Measurements from ENCODE around the gene MYO9B. TPM values are rescaled to one million over a fixed set of nuclear protein-coding genes. Genes with fewer than 3 reads are reported as not detected.

MYO9B gene
- total and polyA plus RNA-seq, 2 donors: 28.2 to 103 TPM

GRCh38 chr19:17226002-17226933 lies 150.7 kb downstream of the MYO9B start, which contains the start of gene OCEL1:
TSS of gene OCEL1 (plus strand) at chr19:17226226. CDS start at chr19:17226248, 22 bp downstream.
- peak; percentile 91 to 99 (median 96) for DNase-seq (ENCODE audit: low read depth in 6 of 9, low spot score in 9 of 9)
- Histone ChIP-seq H3K4me3 (ENCODE audit: low read length in 2 of 2) (peak within 1 kb of the TSS; percentile 70 to 92), H3K27ac (ENCODE audit: low read depth in 1 of 2, low read length in 1 of 2) (peak within 1 kb of the TSS; percentile 99 to 100), H3K4me1 (ENCODE audit: control insufficient read depth in 2 of 2, insufficient read depth in 2 of 2, low read length in 2 of 2) (peaks cover 0 to 12% of the 10 kb centered on the region in 2 donors), H3K27me3 (ENCODE audit: control insufficient read depth in 2 of 2, insufficient read depth in 1 of 2, low read length in 1 of 2) (no peaks in the 10 kb centered on the region), H3K36me3 (ENCODE audit: control insufficient read depth in 2 of 2, insufficient read depth in 2 of 2, low read length in 1 of 2) (peaks cover 2 to 6% of the 10 kb centered on the region in 2 donors), H3K9me3 (ENCODE audit: control insufficient read depth in 2 of 2, insufficient read depth in 1 of 2, low read length in 1 of 2) (peaks cover 0 to 5% of the 10 kb centered on the region in 2 donors)
- under 1% methylated on average over 90 of the region's 90 CpGs for WGBS

- WGBS: 96% methylated on average over 13 of the region's 13 CpGs
- H3K9me3 ChIP-seq (ENCODE audit: control insufficient read depth in 2 of 2, insufficient read depth in 1 of 2, low read length in 1 of 2): peaks cover 0 to 5% of the 10 kb centered on the region in 2 donors
- no peak overlapping the region for H3K27ac ChIP-seq (ENCODE audit: low read depth in 1 of 2, low read length in 1 of 2)
- H3K27me3 ChIP-seq (ENCODE audit: control insufficient read depth in 2 of 2, insufficient read depth in 1 of 2, low read length in 1 of 2): no peaks in the 10 kb centered on the region
- peaks cover 4 to 17% of the 10 kb centered on the region in 2 donors for H3K36me3 ChIP-seq (ENCODE audit: control insufficient read depth in 2 of 2, insufficient read depth in 2 of 2, low read length in 1 of 2)
- no peak overlapping the region for H3K4me3 ChIP-seq (ENCODE audit: low read length in 2 of 2)
- H3K4me1 ChIP-seq (ENCODE audit: control insufficient read depth in 2 of 2, insufficient read depth in 2 of 2, low read length in 2 of 2): peaks cover 0 to 12% of the 10 kb centered on the region in 2 donors
- DNase-seq (ENCODE audit: low read depth in 6 of 9, low spot score in 9 of 9): no peak
Measured at GRCh38 chr19:17227798-17228367, 152.3 kb downstream of the MYO9B start.

- no peaks in the 10 kb centered on the region for H3K27me3 ChIP-seq (ENCODE audit: control insufficient read depth in 2 of 2, insufficient read depth in 1 of 2, low read length in 1 of 2)
- H3K9me3 ChIP-seq (ENCODE audit: control insufficient read depth in 2 of 2, insufficient read depth in 1 of 2, low read length in 1 of 2): peaks cover 0 to 7% of the 10 kb centered on the region in 2 donors
- H3K4me1 ChIP-seq (ENCODE audit: control insufficient read depth in 2 of 2, insufficient read depth in 2 of 2, low read length in 2 of 2): peaks cover 5 to 20% of the 10 kb centered on the region in 2 donors
- no peak overlapping the region for H3K27ac ChIP-seq (ENCODE audit: low read depth in 1 of 2, low read length in 1 of 2)
- DNase-seq (ENCODE audit: low read depth in 6 of 9, low spot score in 9 of 9): no peak
- H3K36me3 ChIP-seq (ENCODE audit: control insufficient read depth in 2 of 2, insufficient read depth in 2 of 2, low read length in 1 of 2): peaks cover 4 to 17% of the 10 kb centered on the region in 2 donors
- H3K4me3 ChIP-seq (ENCODE audit: low read length in 2 of 2): no peak overlapping the region
- WGBS: 98% methylated on average over 3 of the region's 3 CpGs
Measured at GRCh38 chr19:17229890-17230289, 154.3 kb downstream of the MYO9B start.

DNA sequence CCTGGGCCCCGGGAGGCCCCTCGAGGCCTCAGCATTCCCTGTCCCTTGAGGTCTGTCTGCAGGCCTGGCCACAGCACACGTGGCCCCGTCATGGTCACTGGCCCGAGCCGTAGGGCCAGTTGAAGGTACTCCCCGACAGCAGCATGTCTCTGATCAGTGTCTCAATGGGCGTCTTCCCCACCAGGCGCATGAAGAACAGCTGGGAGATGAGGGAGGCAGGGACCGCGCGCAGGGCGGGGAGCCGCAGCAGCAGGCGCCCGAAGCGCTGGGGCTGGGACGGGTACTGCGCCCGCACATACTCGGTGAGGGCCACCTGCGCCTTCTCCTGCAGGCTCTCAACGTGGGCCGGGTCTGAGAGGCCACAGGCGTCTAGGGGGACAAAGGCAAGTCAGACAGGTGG lies 156.7 kb downstream of the MYO9B start:
- DNase-seq (ENCODE audit: low read depth in 6 of 9, low spot score in 9 of 9): no peak
- 98% methylated on average over 25 of the region's 25 CpGs for WGBS

DNA sequence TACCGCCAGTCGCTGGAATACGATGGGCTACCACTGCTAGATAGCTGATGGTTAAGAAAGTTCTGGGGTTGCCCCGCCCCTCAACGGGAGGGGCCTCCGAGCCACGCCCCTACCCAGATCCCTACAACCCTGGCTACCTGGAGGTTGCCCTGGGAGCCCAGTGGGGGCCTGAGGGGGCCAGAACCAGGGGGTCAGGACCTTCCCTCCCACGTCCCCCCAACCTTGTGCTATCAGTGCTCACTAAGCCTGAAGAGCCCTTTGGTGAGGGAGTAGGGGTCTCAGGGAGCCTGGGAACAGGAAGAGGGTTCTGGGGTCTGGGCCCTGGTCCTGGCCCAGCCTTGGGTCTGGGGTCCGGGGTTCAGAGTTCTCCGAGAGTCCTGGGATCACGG lies 159.3 kb downstream of the MYO9B start:
- WGBS: 23% methylated on average over 11 of the region's 11 CpGs
- peak in 4 of 9 donors; percentile 59 to 64 (median 60) for DNase-seq (ENCODE audit: low read depth in 6 of 9, low spot score in 9 of 9)
- H3K4me3 ChIP-seq (ENCODE audit: low read length in 2 of 2): peak overlapping the region; percentile 52 to 54
- H3K9me3 ChIP-seq (ENCODE audit: control insufficient read depth in 2 of 2, insufficient read depth in 1 of 2, low read length in 1 of 2): peaks cover 0 to 4% of the 10 kb centered on the region in 2 donors
- H3K4me1 ChIP-seq (ENCODE audit: control insufficient read depth in 2 of 2, insufficient read depth in 2 of 2, low read length in 2 of 2): peaks cover 13 to 20% of the 10 kb centered on the region in 2 donors
- H3K27ac ChIP-seq (ENCODE audit: low read depth in 1 of 2, low read length in 1 of 2): peak overlapping the region; percentile 44 to 74
- H3K27me3 ChIP-seq (ENCODE audit: control insufficient read depth in 2 of 2, insufficient read depth in 1 of 2, low read length in 1 of 2): no peaks in the 10 kb centered on the region
- peaks cover 2 to 11% of the 10 kb centered on the region in 2 donors for H3K36me3 ChIP-seq (ENCODE audit: control insufficient read depth in 2 of 2, insufficient read depth in 2 of 2, low read length in 1 of 2)

More for the DNA sequence above, 156.7 kb downstream of the MYO9B start:
- Histone ChIP-seq H3K36me3 (ENCODE audit: control insufficient read depth in 2 of 2, insufficient read depth in 2 of 2, low read length in 1 of 2) (peaks cover 4 to 17% of the 10 kb centered on the region in 2 donors), H3K9me3 (ENCODE audit: control insufficient read depth in 2 of 2, insufficient read depth in 1 of 2, low read length in 1 of 2) (peaks cover 0 to 4% of the 10 kb centered on the region in 2 donors), H3K4me1 (ENCODE audit: control insufficient read depth in 2 of 2, insufficient read depth in 2 of 2, low read length in 2 of 2) (peaks cover 13 to 20% of the 10 kb centered on the region in 2 donors), H3K27me3 (ENCODE audit: control insufficient read depth in 2 of 2, insufficient read depth in 1 of 2, low read length in 1 of 2) (no peaks in the 10 kb centered on the region), H3K27ac (ENCODE audit: low read depth in 1 of 2, low read length in 1 of 2) (no peak overlapping the region), H3K4me3 (ENCODE audit: low read length in 2 of 2) (no peak overlapping the region)

DNA sequence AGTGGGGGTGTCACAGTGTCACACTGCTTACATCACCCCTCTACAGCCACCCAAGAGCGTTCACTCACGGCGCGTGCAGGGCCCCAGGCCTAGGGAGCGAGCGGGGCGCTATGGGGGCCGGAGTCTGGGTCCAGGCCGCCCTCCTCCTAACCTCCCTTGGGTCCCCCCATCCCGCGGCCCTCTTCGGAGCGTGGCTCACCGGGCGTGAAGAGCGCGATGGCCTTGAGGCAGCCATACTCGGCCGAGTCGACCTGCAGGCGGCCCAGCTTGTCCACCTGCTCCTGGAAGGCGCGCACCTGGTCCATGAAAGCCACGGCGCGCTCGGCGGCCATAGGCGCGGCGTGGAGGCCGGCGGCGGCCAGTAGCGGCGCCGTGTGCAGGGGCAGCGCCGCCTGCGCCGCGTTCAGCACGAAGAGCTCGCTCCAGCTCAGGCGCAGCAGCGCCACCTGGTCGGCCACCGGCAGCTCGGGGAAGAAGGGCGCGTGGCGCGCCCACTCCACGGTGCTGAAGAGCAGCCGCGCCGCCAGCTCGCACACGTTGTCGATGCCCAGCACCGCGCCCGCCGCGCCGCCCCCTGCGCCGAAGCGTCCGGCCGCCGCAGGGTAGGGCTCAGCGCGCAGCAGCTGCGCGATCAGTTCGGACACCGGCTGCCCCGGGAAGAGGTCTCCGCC lies 159.9 kb downstream of the MYO9B start:
- Histone ChIP-seq H3K4me3 (ENCODE audit: low read length in 2 of 2) (peak overlapping the region; percentile 52 to 54), H3K27ac (ENCODE audit: low read depth in 1 of 2, low read length in 1 of 2) (peak overlapping the region; percentile 44 to 74), H3K4me1 (ENCODE audit: control insufficient read depth in 2 of 2, insufficient read depth in 2 of 2, low read length in 2 of 2) (peaks cover 13 to 20% of the 10 kb centered on the region in 2 donors), H3K36me3 (ENCODE audit: control insufficient read depth in 2 of 2, insufficient read depth in 2 of 2, low read length in 1 of 2) (peaks cover 2 to 11% of the 10 kb centered on the region in 2 donors), H3K9me3 (ENCODE audit: control insufficient read depth in 2 of 2, insufficient read depth in 1 of 2, low read length in 1 of 2) (peaks cover 0 to 4% of the 10 kb centered on the region in 2 donors), H3K27me3 (ENCODE audit: control insufficient read depth in 2 of 2, insufficient read depth in 1 of 2, low read length in 1 of 2) (peaks cover 0 to under 1% of the 10 kb centered on the region in 2 donors)
- WGBS: 2% methylated on average over 80 of the region's 80 CpGs
- DNase-seq (ENCODE audit: low read depth in 6 of 9, low spot score in 9 of 9): peak in 7 of 9 donors; percentile 60 to 87 (median 79)

- DNase-seq (ENCODE audit: low read depth in 6 of 9, low spot score in 9 of 9): peak in 1 of 9 donors; percentile 49
- peaks cover 2 to 11% of the 10 kb centered on the region in 2 donors for H3K36me3 ChIP-seq (ENCODE audit: control insufficient read depth in 2 of 2, insufficient read depth in 2 of 2, low read length in 1 of 2)
- peaks cover 13 to 20% of the 10 kb centered on the region in 2 donors for H3K4me1 ChIP-seq (ENCODE audit: control insufficient read depth in 2 of 2, insufficient read depth in 2 of 2, low read length in 2 of 2)
- peaks cover 0 to 4% of the 10 kb centered on the region in 2 donors for H3K9me3 ChIP-seq (ENCODE audit: control insufficient read depth in 2 of 2, insufficient read depth in 1 of 2, low read length in 1 of 2)
- H3K27me3 ChIP-seq (ENCODE audit: control insufficient read depth in 2 of 2, insufficient read depth in 1 of 2, low read length in 1 of 2): peaks cover 0 to 5% of the 10 kb centered on the region in 2 donors
- 11% methylated on average over 24 of the region's 27 CpGs for WGBS
- H3K27ac ChIP-seq (ENCODE audit: low read depth in 1 of 2, low read length in 1 of 2): peak overlapping the region in 1 of 2 donors; percentile 74
- peak overlapping the region in 1 of 2 donors; percentile 52 for H3K4me3 ChIP-seq (ENCODE audit: low read length in 2 of 2)
Measured at GRCh38 chr19:17235971-17236777, 160.6 kb downstream of the MYO9B start.

All from thymus (tissue), 11 donors.